HG03469 (cell line): ENCODE measurements around the gene PHLPP1.
A peak's percentile ranks its signal among the peaks of the same experiment; 100 is the strongest.
"Not testable (repeated sequence)": the region's sequence is repeated elsewhere in the genome, so short reads cannot be mapped to it uniquely, and the experiment has no call there.

ENCODE experiments used
- ATAC-seq: cut with Tn5 transposase; IDR thresholded peaks from one replicate; pipeline ENCODE4 v1.9.1; 2021; ENCODE audit warnings: mild to moderate bottlenecking, moderate library complexity, moderate number of reproducible peaks; ENCODE audit not compliant: unreplicated experiment

PHLPP1 gene

DNA sequence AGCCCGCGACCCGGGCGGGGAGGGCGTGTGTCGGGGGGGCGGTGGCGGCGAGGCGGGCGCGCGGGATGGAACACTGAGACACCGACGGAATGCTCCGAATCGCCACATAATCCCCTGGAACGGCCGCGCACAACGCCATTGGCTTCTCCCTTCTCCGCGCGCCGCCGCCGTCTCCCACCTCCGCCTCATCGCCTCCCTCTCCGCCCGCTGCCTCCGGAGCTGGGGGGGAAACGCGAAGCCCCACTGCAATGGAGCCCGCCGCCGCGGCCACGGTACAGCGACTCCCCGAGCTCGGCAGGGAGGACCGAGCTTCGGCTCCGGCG, at the start of gene PHLPP1:
TSS of gene PHLPP1 (plus strand) at position 106 of the 323 bp plus-strand sequence. CDS start at position 249, 143 bp downstream.
- peak; percentile 1 for ATAC-seq

DNA sequence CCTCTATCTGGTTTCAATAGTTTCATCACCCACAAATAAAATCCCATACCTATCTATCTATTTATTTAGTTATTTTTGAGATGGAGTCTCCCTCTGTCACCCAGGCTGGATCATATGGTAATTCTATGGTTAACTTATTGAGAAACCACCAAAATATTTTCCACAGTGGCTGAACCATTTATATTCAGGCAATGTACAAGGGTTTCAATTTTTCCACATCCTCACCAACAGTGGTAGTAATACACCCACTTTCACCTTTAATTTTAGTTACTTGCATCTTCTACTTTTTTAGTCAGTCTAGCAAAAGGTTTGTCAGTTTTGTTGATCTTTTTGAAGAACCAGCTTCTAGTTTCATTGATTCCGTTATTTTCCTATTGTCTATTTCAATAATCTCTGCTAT, 46.1 kb upstream of the PHLPP1 start:
- ATAC-seq: no peak

GRCh38 chr18:62670573-62670972, 44.8 kb upstream of the PHLPP1 start:
- ATAC-seq: no peak

DNA sequence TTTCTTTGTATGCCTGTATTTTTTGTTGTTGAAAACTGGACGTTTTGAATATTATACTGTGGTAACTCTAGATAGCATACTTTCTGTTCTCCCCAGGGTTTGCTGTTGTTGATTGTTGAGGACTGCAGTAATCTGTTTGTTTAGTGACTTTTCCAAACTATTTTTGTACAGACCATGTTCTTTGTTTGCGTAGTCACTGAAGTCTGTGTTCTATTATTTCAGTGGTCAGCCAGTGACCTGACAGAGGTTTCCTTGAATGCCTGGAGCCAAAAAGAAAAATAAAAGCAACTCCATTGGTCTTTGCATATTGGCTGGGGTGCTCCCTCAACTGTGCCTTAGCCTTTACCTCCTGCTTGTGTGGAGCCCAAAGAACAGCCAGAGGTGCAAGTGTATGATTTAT, 42.7 kb upstream of the PHLPP1 start:
- ATAC-seq: no peak

- no peak for ATAC-seq
Observed at GRCh38 chr18:62678847-62679485, 36.4 kb upstream of the PHLPP1 start.

DNA sequence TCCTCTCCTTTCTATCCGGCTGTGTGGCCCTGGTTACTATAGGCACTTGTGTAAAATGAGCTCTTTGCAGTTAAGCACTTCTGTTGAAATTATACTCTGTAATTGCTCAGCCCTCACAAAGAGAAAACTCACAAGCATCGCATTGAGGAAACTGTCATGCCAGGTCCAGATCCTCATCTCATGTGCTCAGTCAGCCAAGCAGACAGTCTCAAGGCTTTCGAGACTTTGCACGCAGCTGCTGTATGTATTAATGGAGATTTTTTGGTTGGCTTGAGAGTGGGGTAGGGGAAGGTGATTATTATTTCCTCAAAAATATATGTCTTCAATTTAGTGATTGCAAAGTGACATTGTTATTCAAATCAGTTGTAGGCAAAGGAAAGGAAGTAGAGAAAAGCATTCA, 33.0 kb upstream of the PHLPP1 start:
- ATAC-seq: no peak

DNA sequence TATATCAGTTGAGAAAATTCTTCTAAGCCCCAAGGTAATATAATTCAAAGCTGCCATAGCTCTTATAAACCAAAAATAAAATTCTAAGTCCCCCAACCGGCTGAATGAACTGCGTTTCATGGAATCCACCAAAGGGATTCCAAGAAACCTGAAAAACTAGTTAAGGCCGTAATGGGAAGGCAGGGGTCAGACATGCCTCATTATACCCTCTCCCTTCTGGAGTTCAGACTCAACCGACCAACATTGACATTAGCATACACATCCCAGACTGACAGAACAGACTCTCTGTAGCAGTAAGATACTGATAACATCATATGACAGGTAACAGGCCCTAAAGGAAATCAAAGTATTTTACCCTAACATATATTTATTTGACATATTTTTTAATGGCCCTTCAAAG, 31.4 kb upstream of the PHLPP1 start:
- no peak for ATAC-seq

DNA sequence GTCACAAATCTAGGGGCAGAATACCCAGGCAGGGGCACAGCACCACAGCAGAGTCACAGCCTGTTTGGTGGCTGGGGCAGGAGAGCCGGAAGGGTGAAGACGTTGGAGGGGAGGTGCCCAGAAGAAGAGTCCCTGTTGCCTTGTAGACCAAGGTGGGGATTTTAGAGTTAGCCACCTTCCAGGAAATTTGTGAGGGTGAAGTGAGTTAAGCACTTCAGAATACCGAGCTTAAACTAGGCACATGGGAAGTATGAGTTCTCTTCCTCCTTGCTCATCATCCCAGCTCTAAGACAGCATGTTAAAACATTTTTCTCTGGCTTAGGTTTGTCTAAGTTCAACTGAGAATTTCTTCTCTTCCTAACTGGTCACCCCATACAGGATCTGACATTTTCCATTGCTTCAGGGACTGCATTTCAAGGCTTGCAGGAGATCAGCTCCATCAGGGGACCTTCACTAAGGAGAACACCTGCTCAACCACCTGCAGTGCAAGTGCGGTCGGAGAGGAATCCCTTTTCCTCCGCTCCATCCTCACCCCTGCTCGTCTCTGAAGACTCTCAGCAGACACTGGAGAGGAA, 26.5 kb upstream of the PHLPP1 start:
- no peak for ATAC-seq

DNA sequence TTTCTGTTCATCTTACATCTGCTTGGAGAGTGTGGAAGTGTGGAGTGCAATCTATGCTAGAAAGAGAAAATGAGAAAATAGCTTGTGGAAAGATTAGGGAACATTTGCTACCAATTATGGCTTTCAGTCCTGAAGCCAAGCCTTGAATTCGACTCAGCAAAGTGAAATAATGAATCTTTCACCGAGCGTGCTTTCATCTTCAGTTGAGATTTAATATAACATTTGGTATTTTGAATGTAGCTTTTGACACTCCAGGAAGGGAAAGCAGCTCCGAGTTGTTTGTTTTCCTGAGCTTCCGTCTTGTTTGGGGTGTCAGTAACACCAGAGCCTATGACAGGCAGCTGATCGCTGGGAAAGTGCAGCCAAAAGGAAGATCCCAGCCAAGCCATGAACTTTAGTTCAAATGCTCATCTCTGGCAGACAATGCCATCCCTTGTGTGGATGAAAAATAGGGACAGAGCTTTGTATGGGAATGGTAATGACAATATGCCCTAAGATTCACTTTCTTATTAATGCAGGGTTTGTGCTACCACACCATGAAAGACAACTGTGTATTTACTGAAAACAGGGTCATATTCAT, 25.0 kb upstream of the PHLPP1 start:
- ATAC-seq: no peak

- ATAC-seq: no peak
Observed at GRCh38 chr18:62693659-62694058, 21.7 kb upstream of the PHLPP1 start.

- ATAC-seq: no peak
Observed at GRCh38 chr18:62697636-62698035, 17.7 kb upstream of the PHLPP1 start.

GRCh38 chr18:62702259-62702658, 13.1 kb upstream of the PHLPP1 start:
- ATAC-seq: no peak

DNA sequence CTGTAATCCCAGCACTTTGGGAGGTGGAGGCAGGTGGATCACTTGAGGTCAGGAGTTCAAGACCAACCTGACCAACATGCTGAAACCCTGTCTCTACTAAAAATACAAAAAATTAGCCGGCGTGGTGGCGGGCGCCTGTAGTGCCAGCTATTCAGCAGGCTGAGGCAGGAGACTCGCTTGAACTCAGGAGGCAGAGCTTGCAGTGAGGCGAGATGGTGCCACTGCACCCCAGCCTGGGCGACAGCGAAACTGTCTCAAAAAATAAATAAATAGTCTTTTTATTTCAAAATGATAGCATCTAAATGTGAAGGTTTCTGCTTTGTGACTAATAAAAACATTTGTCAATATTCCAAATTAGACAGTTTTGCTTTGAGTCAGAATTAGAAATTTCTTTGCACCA, 8.5 kb upstream of the PHLPP1 start:
- ATAC-seq: not testable (repeated sequence)

- not testable (repeated sequence) for ATAC-seq
Observed at GRCh38 chr18:62709908-62710307, 5.4 kb upstream of the PHLPP1 start.

DNA sequence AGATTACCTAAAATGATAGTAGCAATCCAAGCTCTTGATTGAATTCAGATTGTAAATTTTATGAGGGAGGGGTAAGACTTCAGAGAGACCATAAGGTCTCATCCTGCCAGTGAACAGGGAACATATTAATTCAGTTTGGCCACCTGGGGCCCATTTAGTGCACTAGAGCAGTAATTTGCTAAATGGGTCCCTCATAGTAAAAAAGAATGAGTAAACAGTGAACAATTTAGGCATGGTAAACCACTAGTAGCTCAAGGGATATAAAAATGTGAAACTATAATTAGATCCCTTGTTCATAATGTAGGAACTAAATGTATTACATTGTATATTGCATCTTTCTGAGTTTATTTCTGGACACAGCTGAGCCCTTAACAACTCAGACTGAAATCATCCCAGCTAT, 4.9 kb upstream of the PHLPP1 start:
- no peak for ATAC-seq

GRCh38 chr18:62711781-62712180, 3.6 kb upstream of the PHLPP1 start:
- ATAC-seq: no peak

DNA sequence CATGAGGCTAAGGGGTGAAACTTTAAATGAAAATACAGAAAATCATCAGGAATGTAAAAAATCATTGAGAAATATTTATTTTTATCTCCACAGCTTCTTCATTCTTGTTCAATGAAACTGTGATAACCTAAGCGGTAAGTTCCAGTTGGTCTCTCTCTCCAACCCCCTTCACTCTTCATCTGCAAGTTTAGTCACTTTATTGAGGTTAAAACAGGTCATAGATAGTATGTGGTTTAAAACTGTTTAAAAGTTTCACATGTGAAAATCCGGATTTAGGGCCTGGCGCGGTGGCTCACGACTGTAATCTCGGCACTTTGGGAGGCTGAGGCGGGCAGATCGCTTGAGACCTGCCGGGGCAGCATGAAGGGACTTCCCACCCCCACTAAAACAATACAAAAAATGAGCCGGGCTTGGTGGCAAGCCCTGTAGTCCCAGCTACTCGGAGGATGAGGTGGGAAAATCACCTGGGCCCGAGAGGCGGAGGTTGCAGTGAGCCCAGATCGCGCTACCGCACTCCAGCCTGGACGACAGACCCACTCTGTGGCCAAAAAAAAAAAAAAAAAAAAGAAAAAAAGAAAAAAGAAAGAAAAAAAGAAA, 1.6 kb upstream of the PHLPP1 start:
- ATAC-seq: no peak

GRCh38 chr18:62714671-62715435, 488 bp upstream of the PHLPP1 start:
- peak; percentile 49 for ATAC-seq

DNA sequence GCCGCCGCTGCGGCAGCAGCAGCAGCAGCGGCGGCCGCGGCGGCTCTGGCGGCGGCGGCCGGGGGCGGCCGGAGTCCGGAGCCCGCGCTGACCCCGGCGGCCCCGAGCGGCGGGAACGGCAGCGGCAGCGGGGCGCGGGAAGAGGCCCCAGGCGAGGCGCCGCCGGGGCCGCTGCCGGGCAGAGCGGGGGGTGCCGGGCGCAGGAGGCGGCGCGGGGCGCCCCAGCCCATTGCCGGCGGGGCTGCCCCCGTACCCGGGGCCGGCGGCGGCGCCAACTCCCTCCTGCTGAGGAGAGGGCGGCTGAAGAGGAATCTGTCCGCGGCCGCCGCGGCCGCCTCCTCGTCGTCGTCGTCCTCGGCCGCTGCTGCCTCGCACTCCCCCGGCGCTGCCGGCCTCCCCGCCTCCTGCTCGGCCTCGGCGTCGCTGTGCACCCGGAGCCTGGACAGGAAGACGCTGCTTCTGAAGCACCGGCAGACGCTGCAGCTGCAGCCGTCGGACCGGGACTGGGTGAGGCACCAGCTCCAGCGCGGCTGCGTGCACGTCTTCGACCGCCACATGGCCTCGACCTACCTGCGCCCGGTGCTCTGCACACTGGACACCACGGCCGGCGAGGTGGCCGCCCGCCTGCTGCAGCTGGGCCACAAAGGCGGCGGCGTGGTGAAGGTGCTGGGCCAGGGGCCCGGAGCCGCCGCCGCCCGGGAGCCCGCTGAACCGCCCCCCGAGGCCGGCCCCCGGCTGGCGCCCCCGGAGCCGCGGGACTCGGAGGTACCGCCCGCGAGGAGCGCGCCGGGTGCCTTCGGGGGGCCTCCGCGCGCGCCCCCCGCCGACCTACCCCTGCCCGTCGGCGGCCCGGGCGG, 646 bp downstream of the PHLPP1 start:
- ATAC-seq: peak; percentile 20

DNA sequence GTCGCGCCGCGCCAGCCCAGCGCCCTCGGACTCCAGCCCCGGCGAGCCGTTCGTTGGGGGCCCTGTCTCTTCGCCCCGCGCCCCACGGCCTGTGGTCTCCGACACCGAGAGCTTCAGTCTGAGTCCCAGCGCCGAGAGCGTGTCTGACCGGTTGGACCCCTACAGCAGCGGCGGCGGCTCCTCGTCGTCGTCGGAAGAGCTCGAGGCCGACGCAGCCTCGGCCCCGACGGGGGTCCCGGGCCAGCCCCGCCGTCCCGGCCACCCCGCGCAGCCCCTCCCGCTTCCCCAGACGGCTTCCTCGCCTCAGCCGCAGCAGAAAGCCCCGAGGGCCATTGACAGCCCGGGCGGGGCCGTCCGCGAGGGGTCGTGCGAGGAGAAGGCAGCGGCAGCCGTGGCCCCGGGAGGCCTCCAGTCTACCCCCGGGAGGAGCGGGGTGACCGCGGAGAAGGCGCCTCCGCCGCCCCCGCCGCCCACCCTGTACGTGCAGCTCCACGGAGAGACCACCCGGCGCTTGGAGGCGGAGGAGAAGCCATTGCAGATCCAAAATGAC, 1.4 kb downstream of the PHLPP1 start:
- no peak for ATAC-seq
